GM23338 (cell line): ENCODE data around the gene OCA2. TPM values are rescaled to one million over a fixed set of nuclear protein-coding genes. Genes with fewer than 3 reads are reported as not detected.

Source experiments
- ATAC-seq: fragments of 200-7000 bp; cut with Tn5 transposase; 3 replicates; pipeline ENCODE4 v1.9.1; 2020
- DNase-seq: peaks from one replicate; pipeline ENCODE4 v3.0.0-alpha.2; 2015; ENCODE audit warnings: low spot score
- H2AFZ ChIP-seq: fragments of 200-600 bp; sonication (generic); 2 replicates; pipeline ENCODE4 v1.8.0; 2016; ENCODE audit warnings: antibody characterized with exemption, mild to moderate bottlenecking, moderate library complexity
- H3F3A ChIP-seq: fragments of 200-600 bp; sonication (generic); replicated peaks from 2 replicates; pipeline ENCODE4 v1.8.0; 2017; ENCODE audit warnings: antibody characterized with exemption, mixed run types, low read depth
- H3K27ac ChIP-seq: fragments of 200-600 bp; sonication (generic); 2 replicates; pipeline ENCODE4 v1.6.1; 2016; ENCODE audit warnings: low read depth
- H3K27me3 ChIP-seq: fragments of 200-600 bp; sonication (generic); 2 replicates; pipeline ENCODE4 v1.8.0; 2016; ENCODE audit warnings: mild to moderate bottlenecking, mixed run types, moderate library complexity; ENCODE audit not compliant: insufficient read depth
- H3K36me3 ChIP-seq: fragments of 200-600 bp; sonication (generic); 2 replicates; pipeline ENCODE4 v1.8.0; 2016; ENCODE audit warnings: mild to moderate bottlenecking; ENCODE audit not compliant: insufficient read depth
- H3K4me1 ChIP-seq: fragments of 200-600 bp; sonication (generic); 2 replicates; pipeline ENCODE4 v1.8.0; 2016; ENCODE audit warnings: mild to moderate bottlenecking, moderate library complexity; ENCODE audit not compliant: insufficient read depth
- H3K4me2 ChIP-seq: fragments of 200-600 bp; sonication (generic); 2 replicates; pipeline ENCODE4 v1.7.1; 2017; ENCODE audit warnings: mixed run types
- H3K4me3 ChIP-seq: fragments of 200-600 bp; sonication (generic); 2 replicates; pipeline ENCODE4 v1.6.1; 2016; ENCODE audit warnings: mixed run types
- H3K79me2 ChIP-seq: fragments of 200-600 bp; sonication (generic); replicated peaks from 2 replicates; pipeline ENCODE4 v1.8.0; 2017; ENCODE audit warnings: mild to moderate bottlenecking; ENCODE audit not compliant: insufficient read depth
- H3K9me2 ChIP-seq: fragments of 200-600 bp; sonication (generic); 2 replicates; pipeline ENCODE4 v1.8.0; 2017; ENCODE audit not compliant: insufficient read depth
- H4K20me1 ChIP-seq: fragments of 200-600 bp; sonication (generic); replicated peaks from 2 replicates; pipeline ENCODE4 v1.8.0; 2017; ENCODE audit warnings: mild to moderate bottlenecking; ENCODE audit not compliant: insufficient read depth
- H3K27ac Mint-ChIP-seq: 2 replicates; pipeline ENCODE4 v1.8.0; 2020; ENCODE audit warnings: inconsistent platforms, mild to moderate bottlenecking, moderate library complexity, mixed read lengths
- H3K27me3 Mint-ChIP-seq: 3 replicates; pipeline ENCODE4 v1.8.0; 2022; ENCODE audit warnings: low read depth, mild to moderate bottlenecking, moderate library complexity, mixed read lengths, inconsistent platforms; ENCODE audit not compliant: insufficient read depth, poor library complexity
- H3K36me3 Mint-ChIP-seq: 3 replicates; pipeline ENCODE4 v1.8.0; 2021; ENCODE audit warnings: low read depth, mild to moderate bottlenecking, inconsistent platforms, moderate library complexity, mixed read lengths
- H3K4me1 Mint-ChIP-seq: 3 replicates; pipeline ENCODE4 v1.8.0; 2020; ENCODE audit warnings: mild to moderate bottlenecking, inconsistent platforms, mixed read lengths
- H3K4me3 Mint-ChIP-seq: 3 replicates; pipeline ENCODE4 v1.8.0; 2021; ENCODE audit warnings: moderate library complexity, mild to moderate bottlenecking, inconsistent platforms, mixed read lengths
- H3K9me3 Mint-ChIP-seq: 3 replicates; pipeline ENCODE4 v1.8.0; 2020; ENCODE audit warnings: moderate library complexity, mild to moderate bottlenecking, inconsistent platforms, mixed read lengths
- CREB1 ChIP-seq: fragments of 250-450 bp; sonication (Bioruptor Pico); IDR thresholded peaks from 2 replicates; pipeline ENCODE4 v1.5.0; 2020; ENCODE audit warnings: low read depth, mild to moderate bottlenecking, moderate library complexity
- EZH2phosphoT487 ChIP-seq: fragments of 200-600 bp; sonication (generic); IDR thresholded peaks from one replicate; pipeline ENCODE4 v1.8.1; 2018; ENCODE audit warnings: antibody characterized with exemption; ENCODE audit not compliant: unreplicated experiment
- JUNB ChIP-seq: IDR thresholded peaks from one replicate; pipeline ENCODE4 v1.6.1; 2016; ENCODE audit warnings: antibody characterized with exemption; ENCODE audit not compliant: unreplicated experiment
- POLR2AphosphoS5 ChIP-seq: IDR thresholded peaks from 2 replicates; pipeline ENCODE4 v1.6.1; 2016; ENCODE audit warnings: antibody characterized with exemption, low read depth
- STAT1 ChIP-seq: IDR thresholded peaks from one replicate; pipeline ENCODE4 v1.6.1; 2016; ENCODE audit warnings: antibody characterized with exemption; ENCODE audit not compliant: unreplicated experiment
- ZNF114 ChIP-seq: fragments of 250-450 bp; sonication (Bioruptor Pico); IDR thresholded peaks from 2 replicates; pipeline ENCODE4 v1.5.0; 2020; ENCODE audit warnings: mild to moderate bottlenecking, moderate library complexity
- ZNF331 ChIP-seq: fragments of 250-450 bp; sonication (Bioruptor Pico); IDR thresholded peaks from 2 replicates; pipeline ENCODE4 v1.5.0; 2020; ENCODE audit warnings: low read depth, mild to moderate bottlenecking, moderate library complexity
- polyA plus RNA-seq: library from polyadenylated mRNA; unstranded; fragments of >200 nt; fragmentation: Nextera tagmentation; extraction: Ambion mirVana; gene quantifications from 2 replicates; pipeline ENCODE4 v1.2.1, GENCODE V29; 2016
- total RNA-seq: library from RNA; depleted of rRNA; stranded (reverse); fragments of >200 nt; shearing (Covaris generic); gene quantifications from 2 replicates; pipeline ENCODE4 v1.2.3, GENCODE V29; 2014
- TF ChIP-seq, protein P1 (sequence below): fragments of 250-450 bp; sonication (Bioruptor Pico); IDR thresholded peaks from 2 replicates; pipeline ENCODE4 v1.5.0; 2020; ENCODE audit warnings: mild to moderate bottlenecking, moderate library complexity

Gene OCA2
- total and polyA plus RNA-seq, 2 experiments from 2014 or later, result 0.40 to 0.69 TPM

DNA sequence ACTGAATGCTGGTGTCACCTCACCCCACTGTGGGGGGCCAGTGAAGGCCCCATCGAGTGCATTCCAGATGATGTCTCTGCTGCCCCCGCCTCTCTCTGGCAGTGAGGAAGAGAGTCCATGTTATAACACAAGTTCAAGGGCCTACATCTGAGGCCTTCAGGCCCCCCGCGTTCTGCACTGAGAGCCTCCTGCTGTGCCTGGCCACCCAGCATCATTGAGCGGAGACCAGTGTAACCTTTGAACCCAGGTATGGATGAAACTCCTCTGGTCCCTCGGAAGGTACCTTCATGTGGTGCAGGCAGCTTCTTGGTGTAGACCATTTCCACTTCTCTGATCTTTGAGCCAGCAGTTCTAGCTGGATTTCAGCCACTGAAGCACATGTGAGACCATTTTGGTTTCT, 324.9 kb downstream of the OCA2 start (continued):
- TF ChIP-seq, protein P1, sequence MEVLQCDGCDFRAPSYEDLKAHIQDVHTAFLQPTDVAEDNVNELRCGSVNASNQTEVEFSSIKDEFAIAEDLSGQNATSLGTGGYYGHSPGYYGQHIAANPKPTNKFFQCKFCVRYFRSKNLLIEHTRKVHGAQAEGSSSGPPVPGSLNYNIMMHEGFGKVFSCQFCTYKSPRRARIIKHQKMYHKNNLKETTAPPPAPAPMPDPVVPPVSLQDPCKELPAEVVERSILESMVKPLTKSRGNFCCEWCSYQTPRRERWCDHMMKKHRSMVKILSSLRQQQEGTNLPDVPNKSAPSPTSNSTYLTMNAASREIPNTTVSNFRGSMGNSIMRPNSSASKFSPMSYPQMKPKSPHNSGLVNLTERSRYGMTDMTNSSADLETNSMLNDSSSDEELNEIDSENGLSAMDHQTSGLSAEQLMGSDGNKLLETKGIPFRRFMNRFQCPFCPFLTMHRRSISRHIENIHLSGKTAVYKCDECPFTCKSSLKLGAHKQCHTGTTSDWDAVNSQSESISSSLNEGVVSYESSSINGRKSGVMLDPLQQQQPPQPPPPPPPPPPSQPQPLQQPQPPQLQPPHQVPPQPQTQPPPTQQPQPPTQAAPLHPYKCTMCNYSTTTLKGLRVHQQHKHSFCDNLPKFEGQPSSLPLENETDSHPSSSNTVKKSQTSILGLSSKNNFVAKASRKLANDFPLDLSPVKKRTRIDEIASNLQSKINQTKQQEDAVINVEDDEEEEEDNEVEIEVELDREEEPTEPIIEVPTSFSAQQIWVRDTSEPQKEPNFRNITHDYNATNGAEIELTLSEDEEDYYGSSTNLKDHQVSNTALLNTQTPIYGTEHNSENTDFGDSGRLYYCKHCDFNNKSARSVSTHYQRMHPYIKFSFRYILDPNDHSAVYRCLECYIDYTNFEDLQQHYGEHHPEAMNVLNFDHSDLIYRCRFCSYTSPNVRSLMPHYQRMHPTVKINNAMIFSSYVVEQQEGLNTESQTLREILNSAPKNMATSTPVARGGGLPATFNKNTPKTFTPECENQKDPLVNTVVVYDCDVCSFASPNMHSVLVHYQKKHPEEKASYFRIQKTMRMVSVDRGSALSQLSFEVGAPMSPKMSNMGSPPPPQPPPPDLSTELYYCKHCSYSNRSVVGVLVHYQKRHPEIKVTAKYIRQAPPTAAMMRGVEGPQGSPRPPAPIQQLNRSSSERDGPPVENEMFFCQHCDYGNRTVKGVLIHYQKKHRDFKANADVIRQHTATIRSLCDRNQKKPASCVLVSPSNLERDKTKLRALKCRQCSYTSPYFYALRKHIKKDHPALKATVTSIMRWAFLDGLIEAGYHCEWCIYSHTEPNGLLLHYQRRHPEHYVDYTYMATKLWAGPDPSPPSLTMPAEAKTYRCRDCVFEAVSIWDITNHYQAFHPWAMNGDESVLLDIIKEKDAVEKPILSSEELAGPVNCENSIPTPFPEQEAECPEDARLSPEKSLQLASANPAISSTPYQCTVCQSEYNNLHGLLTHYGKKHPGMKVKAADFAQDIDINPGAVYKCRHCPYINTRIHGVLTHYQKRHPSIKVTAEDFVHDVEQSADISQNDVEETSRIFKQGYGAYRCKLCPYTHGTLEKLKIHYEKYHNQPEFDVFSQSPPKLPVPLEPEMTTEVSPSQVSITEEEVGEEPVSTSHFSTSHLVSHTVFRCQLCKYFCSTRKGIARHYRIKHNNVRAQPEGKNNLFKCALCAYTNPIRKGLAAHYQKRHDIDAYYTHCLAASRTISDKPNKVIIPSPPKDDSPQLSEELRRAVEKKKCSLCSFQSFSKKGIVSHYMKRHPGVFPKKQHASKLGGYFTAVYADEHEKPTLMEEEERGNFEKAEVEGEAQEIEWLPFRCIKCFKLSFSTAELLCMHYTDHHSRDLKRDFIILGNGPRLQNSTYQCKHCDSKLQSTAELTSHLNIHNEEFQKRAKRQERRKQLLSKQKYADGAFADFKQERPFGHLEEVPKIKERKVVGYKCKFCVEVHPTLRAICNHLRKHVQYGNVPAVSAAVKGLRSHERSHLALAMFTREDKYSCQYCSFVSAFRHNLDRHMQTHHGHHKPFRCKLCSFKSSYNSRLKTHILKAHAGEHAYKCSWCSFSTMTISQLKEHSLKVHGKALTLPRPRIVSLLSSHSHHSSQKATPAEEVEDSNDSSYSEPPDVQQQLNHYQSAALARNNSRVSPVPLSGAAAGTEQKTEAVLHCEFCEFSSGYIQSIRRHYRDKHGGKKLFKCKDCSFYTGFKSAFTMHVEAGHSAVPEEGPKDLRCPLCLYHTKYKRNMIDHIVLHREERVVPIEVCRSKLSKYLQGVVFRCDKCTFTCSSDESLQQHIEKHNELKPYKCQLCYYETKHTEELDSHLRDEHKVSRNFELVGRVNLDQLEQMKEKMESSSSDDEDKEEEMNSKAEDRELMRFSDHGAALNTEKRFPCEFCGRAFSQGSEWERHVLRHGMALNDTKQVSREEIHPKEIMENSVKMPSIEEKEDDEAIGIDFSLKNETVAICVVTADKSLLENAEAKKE (CRISPR knock-in tag), result no peak
- TF ChIP-seq EZH2phosphoT487 (no peak), POLR2AphosphoS5 (no peak), ZNF331 (CRISPR knock-in tag) (no peak), JUNB (no peak), ZNF114 (CRISPR knock-in tag) (no peak), STAT1 (no peak), CREB1 (CRISPR knock-in tag) (no peak)

DNA sequence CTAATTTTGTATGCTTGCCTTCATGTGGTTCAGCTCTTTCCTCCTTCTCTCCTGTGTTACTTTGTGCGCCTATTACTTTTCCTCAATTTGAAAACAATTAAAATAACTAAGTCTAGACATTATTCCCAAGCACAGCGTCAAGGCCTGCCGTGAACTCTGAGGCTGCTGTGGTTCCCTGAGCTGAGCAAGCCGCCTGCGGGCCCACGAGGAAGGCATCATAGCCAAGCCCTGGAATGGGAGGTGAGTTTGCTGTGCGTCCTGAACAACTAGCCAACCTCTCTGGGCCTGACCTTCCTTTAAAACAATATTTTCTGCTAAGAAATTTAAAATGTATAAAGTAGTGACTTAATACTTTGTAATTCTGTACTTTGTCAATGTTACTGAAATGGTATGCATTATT, 327.2 kb downstream of the OCA2 start:
- H3K27ac ChIP-seq, result no peak overlapping the region
- Mint-ChIP-seq H3K36me3 (peaks cover 10% of the 10 kb centered on the region), H3K27me3 (peaks cover 9% of the 10 kb centered on the region), H3K27ac (no peak overlapping the region), H3K4me3 (no peak overlapping the region), H3K4me1 (peaks cover 12% of the 10 kb centered on the region), H3K9me3 (peaks cover 14% of the 10 kb centered on the region; the same call in 2 of the 3 replicates)
- DNase-seq, result no peak
- H3F3A ChIP-seq, result no peaks in the 10 kb centered on the region
- H3K9me2 ChIP-seq, result 0 out of 2 replicates have a peak, but pooled peaks cover 3% of the 10 kb centered on the region
- H3K4me1 ChIP-seq, result peaks cover 10% of the 10 kb centered on the region
- no peak for ATAC-seq
- H2AFZ ChIP-seq, result peak overlapping the region; percentile 78
- no peaks in the 10 kb centered on the region for H3K79me2 ChIP-seq
- no peak overlapping the region for H3K4me3 ChIP-seq
- H4K20me1 ChIP-seq, result no peaks in the 10 kb centered on the region
- no peaks in the 10 kb centered on the region for H3K36me3 ChIP-seq
- H3K27me3 ChIP-seq, result no peaks in the 10 kb centered on the region
- no peak overlapping the region for H3K4me2 ChIP-seq
- TF ChIP-seq ZNF331 (CRISPR knock-in tag) (no peak), JUNB (no peak), CREB1 (CRISPR knock-in tag) (no peak), EZH2phosphoT487 (no peak)
- TF ChIP-seq, protein P1 (CRISPR knock-in tag), result no peak
